ENCODE data around the gene TBC1D13. TPM values are rescaled to one million over a fixed set of nuclear protein-coding genes. Genes with fewer than 3 reads are reported as not detected.

Gene TBC1D13
- total and polyA plus RNA-seq, 2 of the 4 experiments (the other 2 are of a cell fraction): 9.1 to 26.4 TPM

- Histone ChIP-seq H3K4me1 (ENCODE audit: control insufficient read depth, insufficient read depth, low read length) (no peaks in the 10 kb centered on the region), H3K36me3 (ENCODE audit: control insufficient read depth, insufficient read depth, low read length) (peaks cover 9% of the 10 kb centered on the region; the same call in 1 of the 2 replicates), H4K8ac (ENCODE audit: low read depth in 2 of 2, low read length in 2 of 2) (no peak overlapping the region), H2AK5ac (ENCODE audit: low read depth, low read length) (no peak overlapping the region), H3K27ac (ENCODE audit: insufficient read depth, low read length) (no peak overlapping the region), H3K14ac (replicated peaks; ENCODE audit: low read depth, low read length) (no peak overlapping the region), H3K23ac (ENCODE audit: low read depth, low read length) (no peak overlapping the region), H2BK120ac (ENCODE audit: low read depth, low read length) (no peak overlapping the region), H2BK15ac (ENCODE audit: low read depth, low read length) (no peak overlapping the region), H3K9me3 (ENCODE audit: control insufficient read depth, insufficient read depth, low read length) (no peaks in the 10 kb centered on the region), H4K91ac (ENCODE audit: insufficient read depth, low read depth, low read length) (no peak overlapping the region), H3K9me1 (ENCODE audit: insufficient read depth, low read length) (0 out of 2 replicates have a peak, but pooled peaks cover 6% of the 10 kb centered on the region), H3K56ac (ENCODE audit: extremely low read depth, insufficient read depth, low read length) (no peak overlapping the region), H2BK20ac (ENCODE audit: low read depth, low read length) (no peak overlapping the region), H3K4me3 (ENCODE audit: insufficient read depth, low read depth, low read length) (no peak overlapping the region), H3K9ac (ENCODE audit: low read depth, low read length) (no peak overlapping the region), H2AK9ac (replicated peaks; ENCODE audit: low read depth, low read length, poor library complexity) (no peak overlapping the region), H3K27me3 (ENCODE audit: control insufficient read depth, insufficient read depth, low read length) (no peaks in the 10 kb centered on the region), H3K4me2 (ENCODE audit: low read depth, low read length) (no peak overlapping the region), H4K5ac (ENCODE audit: low read depth, low read length) (no peak overlapping the region), H2AFZ (replicated peaks; ENCODE audit: low read length, poor library complexity) (no peak overlapping the region), H4K20me1 (ENCODE audit: insufficient read depth, low read length) (no peaks in the 10 kb centered on the region), H3K79me1 (ENCODE audit: low read depth in 1 of 2, low read length in 2 of 2) (no peaks in the 10 kb centered on the region), H3K18ac (ENCODE audit: low read depth, low read length) (no peak overlapping the region), H2BK5ac (ENCODE audit: low read depth, low read length, poor library complexity, severe bottlenecking) (no peak overlapping the region), H3K4ac (ENCODE audit: low read depth, low read length) (no peak overlapping the region)
- TF ChIP-seq NFE2L2 (IDR thresholded peaks at IDR 0.05; ENCODE audit: low read depth, low read length) (no peak), MXI1 (IDR thresholded peaks at IDR 0.05; ENCODE audit: borderline replicate concordance, low read depth, low read length) (no peak), CHD1 (IDR thresholded peaks at IDR 0.05; ENCODE audit: low read depth, low read length) (no peak), SMC3 (IDR thresholded peaks at IDR 0.05; ENCODE audit: low read depth, low read length) (no peak), RFX5 (IDR thresholded peaks at IDR 0.05; ENCODE audit: low read depth, low read length) (no peak)
- TF ChIP-seq, protein P1, sequence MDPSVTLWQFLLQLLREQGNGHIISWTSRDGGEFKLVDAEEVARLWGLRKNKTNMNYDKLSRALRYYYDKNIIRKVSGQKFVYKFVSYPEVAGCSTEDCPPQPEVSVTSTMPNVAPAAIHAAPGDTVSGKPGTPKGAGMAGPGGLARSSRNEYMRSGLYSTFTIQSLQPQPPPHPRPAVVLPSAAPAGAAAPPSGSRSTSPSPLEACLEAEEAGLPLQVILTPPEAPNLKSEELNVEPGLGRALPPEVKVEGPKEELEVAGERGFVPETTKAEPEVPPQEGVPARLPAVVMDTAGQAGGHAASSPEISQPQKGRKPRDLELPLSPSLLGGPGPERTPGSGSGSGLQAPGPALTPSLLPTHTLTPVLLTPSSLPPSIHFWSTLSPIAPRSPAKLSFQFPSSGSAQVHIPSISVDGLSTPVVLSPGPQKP (IDR thresholded peaks at IDR 0.05; ENCODE audit: borderline replicate concordance, low read depth, low read length): no peak
- WGBS, 2 experiments (ENCODE audit: extremely low coverage in 2 of 2, insufficient read length in 1 of 2): no CpG with 5 or more reads among the region's 3 CpGs
- CTCF ChIA-PET: no interaction called here
- DNase-seq: no peak
- dilution Hi-C loops (cut with HindIII; ENCODE audit: low sequenced_read_pairs, unreplicated experiment): no loop called here
- BruUV-seq (replicated peaks): no TSS peak
- no peak for ATAC-seq (ENCODE audit: low read depth)
- intact Hi-C loops (cut with micrococcal nuclease): no loop called here
- in situ Hi-C loops (cut with MboI; ENCODE audit: low sequenced_read_pairs): no loop called here
- POLR2A ChIA-PET (ENCODE audit: unreplicated experiment): interaction anchor here (0.6 kb wide), 1 partner anchor 10 kb away, joined by 7 read pairs; no protein-coding TSS in a partner anchor
Measured at GRCh38 chr9:128838338-128838737, 51.3 kb downstream of the TBC1D13 start.

All from IMR-90 (cell line).